B cell (primary cell): ENCODE data around the gene FAM216A. TPM values are rescaled to one million over a fixed set of nuclear protein-coding genes. Genes with fewer than 3 reads are reported as not detected.

ENCODE experiments used
- ATAC-seq: fragments of 200-7000 bp; cut with Tn5 transposase; one replicate; pipeline ENCODE4 v1.10.0; 2021; ENCODE audit warnings: low read depth, mild to moderate bottlenecking, moderate number of reproducible peaks, moderate library complexity
- CTCF ChIA-PET: fragments of 350-600 bp; sonication (Branson Sonifier 250); formaldehyde crosslinking; loops from one replicate; lab custom pipeline; 2021; ENCODE audit warnings: antibody characterized with exemption, inconsistent platforms; lab: Charles Lee
- POLR2A ChIA-PET: fragments of 350-600 bp; sonication (Branson Sonifier 250); formaldehyde crosslinking; loops from one replicate; lab custom pipeline; 2021; ENCODE audit warnings: antibody characterized with exemption; lab: Charles Lee
- DNase-seq: peaks from one replicate; pipeline ENCODE4 v3.0.0; 2013
- H2AFZ ChIP-seq: 2 replicates; pipeline ENCODE4 v1.6.1; 2012; ENCODE audit warnings: mild to moderate bottlenecking, low read depth, low read length; ENCODE audit not compliant: insufficient read depth, poor library complexity, severe bottlenecking
- H3K27ac ChIP-seq, 2 donors: 1 replicate in 1 of 2; 2 replicates in 1 of 2; pipeline ENCODE4 v1.5.1; 2012 to 2013; ENCODE audit warnings: low read length in 2 of 2, mild to moderate bottlenecking in 2 of 2, moderate library complexity in 1 of 2
- H3K27me3 ChIP-seq, 4 experiments: fragments of 200-600 bp in 1 of 4; sonication (generic) in 1 of 4; replicated peaks in 1 of 4; 1 replicate in 2 of 4; 2 replicates in 2 of 4; pipeline versions ENCODE4 v1.6.1 to v1.7.0; 2013 to 2016; ENCODE audit warnings: low read length in 3 of 4, mild to moderate bottlenecking in 2 of 4, mixed read lengths in 1 of 4, moderate library complexity in 1 of 4; ENCODE audit not compliant: insufficient read depth in 4 of 4, control insufficient read depth in 3 of 4; ENCODE audit errors: control extremely low read depth in 1 of 4
- H3K36me3 ChIP-seq, 2 experiments: replicated peaks in 1 of 2; 1 replicate in 1 of 2; 2 replicates in 1 of 2; pipeline versions ENCODE4 v1.6.1 to v1.7.1; 2013; ENCODE audit warnings: low read length in 1 of 2; ENCODE audit not compliant: insufficient read depth in 2 of 2, control insufficient read depth in 1 of 2; ENCODE audit errors: control extremely low read depth in 1 of 2, extremely low read depth in 1 of 2
- H3K4me1 ChIP-seq, 2 donors: fragments of 200-600 bp in 1 of 2; sonication (generic) in 1 of 2; 1 replicate in 1 of 2; 2 replicates in 1 of 2; pipeline versions ENCODE4 v1.5.1 to v1.6.1; 2013 to 2017; ENCODE audit warnings: low read length in 2 of 2; ENCODE audit not compliant: control insufficient read depth in 2 of 2, insufficient read depth in 2 of 2
- H3K4me2 ChIP-seq: replicated peaks from 2 replicates; pipeline ENCODE3; 2012; ENCODE audit warnings: mild to moderate bottlenecking, low read depth, low read length; ENCODE audit not compliant: poor library complexity, severe bottlenecking
- H3K4me3 ChIP-seq, 5 experiments: fragments of 200-600 bp in 1 of 5; sonication (generic) in 1 of 5; 1 replicate in 3 of 5; 2 replicates in 2 of 5; pipeline versions ENCODE4 v1.5.1 to v1.7.0; 2011 to 2016; ENCODE audit warnings: low read length in 4 of 5, mild to moderate bottlenecking in 4 of 5, low read depth in 2 of 5, control low read depth in 1 of 5, moderate library complexity in 1 of 5; ENCODE audit not compliant: insufficient read depth in 1 of 5; ENCODE audit errors: control extremely low read depth in 1 of 5, extremely low read depth in 1 of 5
- H3K79me2 ChIP-seq: fragments of 200-600 bp; sonication (generic); one replicate; pipeline ENCODE4 v1.6.0; 2016; ENCODE audit warnings: low read length; ENCODE audit not compliant: control insufficient read depth, insufficient read depth
- H3K9ac ChIP-seq: fragments of 200-600 bp; sonication (generic); 2 replicates; pipeline ENCODE4 v1.6.1; 2017; ENCODE audit warnings: mild to moderate bottlenecking, low read length, moderate library complexity
- H3K9me3 ChIP-seq, 3 donors: one replicate each; pipeline versions ENCODE4 v1.6.1 to v1.7.1; 2013; ENCODE audit warnings: low read length in 2 of 3; ENCODE audit not compliant: control insufficient read depth in 2 of 3, insufficient read depth in 1 of 3; ENCODE audit errors: control extremely low read depth in 1 of 3
- H4K20me1 ChIP-seq: 2 replicates; pipeline ENCODE4 v1.6.0; 2012; ENCODE audit warnings: mild to moderate bottlenecking, low read length; ENCODE audit not compliant: insufficient read depth, control insufficient read depth, poor library complexity, severe bottlenecking
- H3K27ac Mint-ChIP-seq: one replicate; pipeline ENCODE4 v1.8.0; 2021; ENCODE audit warnings: mixed read lengths
- H3K27me3 Mint-ChIP-seq: one replicate; pipeline ENCODE4 v1.8.0; 2021; ENCODE audit warnings: mixed read lengths
- H3K4me1 Mint-ChIP-seq: one replicate; pipeline ENCODE4 v1.8.0; 2021; ENCODE audit warnings: mixed read lengths
- H3K4me3 Mint-ChIP-seq: one replicate; pipeline ENCODE4 v1.8.0; 2021; ENCODE audit warnings: mixed read lengths
- H3K9me3 Mint-ChIP-seq: one replicate; pipeline ENCODE4 v1.8.0; 2022; ENCODE audit warnings: mixed read lengths; ENCODE audit not compliant: insufficient read depth
- CTCF ChIP-seq: fragments of 200-600 bp; IDR thresholded peaks from one replicate; pipeline ENCODE4 v1.8.0; 2022; ENCODE audit warnings: antibody characterized with exemption, mild to moderate bottlenecking
- EZH2 ChIP-seq: IDR thresholded peaks from 2 replicates; pipeline ENCODE4 v1.6.1; 2012; ENCODE audit warnings: borderline replicate concordance, low read depth, mild to moderate bottlenecking, moderate library complexity, low read length; ENCODE audit not compliant: insufficient read depth, poor library complexity, severe bottlenecking
- WGBS: methylation state at CpG from one replicate; pipeline ENCODE4 v1.1.5; 2013; ENCODE audit warnings: missing lambda C conversion rate; ENCODE audit not compliant: insufficient coverage; 5-methylcytosine and 5-hydroxymethylcytosine counted together
- intact Hi-C: fragments of 100-400 bp; cut with micrococcal nuclease; formaldehyde crosslinking; loops from one replicate; pipeline ENCODE4 v1.10.0; 2022
- polyA plus RNA-seq: library from polyadenylated mRNA; depleted of rRNA; stranded (reverse); fragments of >200 nt; gene quantifications from 2 replicates; pipeline ENCODE4 v1.2.3, GENCODE V29; 2012
- total RNA-seq, 2 donors: library from RNA; stranded (reverse); fragments of 120-200 nt in 1 of 2; gene quantifications; 1 replicate in 1 of 2; 2 replicates in 1 of 2; pipeline versions ENCODE4 v1.2.3 to v1.2.4, GENCODE V29; 2013 to 2022

Gene FAM216A
- total and polyA plus RNA-seq, 2 donors (not counting 1 experiment from before 2014, with no cell fraction given), result 15.7 to 19.7 TPM

DNA sequence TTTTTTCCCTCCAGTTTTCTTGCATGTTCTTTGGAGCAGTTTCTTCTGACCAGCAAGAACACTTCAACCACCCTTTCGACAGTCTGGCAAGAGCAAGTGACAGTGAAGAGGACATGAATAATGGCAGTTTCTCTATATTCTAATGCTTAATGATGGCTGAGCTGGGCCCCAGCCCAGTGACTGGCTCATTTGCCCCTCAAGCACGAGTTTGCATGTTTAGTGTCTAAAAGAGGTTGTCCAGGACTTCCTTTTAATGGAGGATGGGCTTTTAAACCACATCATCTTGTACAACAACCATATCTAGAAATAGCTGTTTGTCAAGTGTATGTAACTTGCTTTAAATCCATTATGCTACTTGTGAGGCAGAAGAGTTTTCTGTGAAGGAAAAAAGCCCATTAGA is 61.9 kb downstream of the FAM216A start:
- Histone ChIP-seq H3K9ac (no peak overlapping the region), H4K20me1 (peaks cover 6% of the 10 kb centered on the region), H3K27me3 (no peaks in the 10 kb centered on the region), H3K4me3 (no peak overlapping the region), H3K27ac (peak overlapping the region in 1 of 2 donors; percentile 29), H3K9me3 (no peaks in the 10 kb centered on the region), H3K4me2 (no peak overlapping the region), H3K79me2 (no peaks in the 10 kb centered on the region), H3K4me1 (peaks cover 0 to 3% of the 10 kb centered on the region in 2 donors), H2AFZ (no peak overlapping the region), H3K36me3 (peaks cover 4 to 15% of the 10 kb centered on the region in 2 experiments)
- intact Hi-C loops, result no loop called here
- Mint-ChIP-seq H3K27ac (peak overlapping the region; percentile 0), H3K4me1 (peaks cover 20% of the 10 kb centered on the region), H3K27me3 (no peaks in the 10 kb centered on the region), H3K4me3 (no peak overlapping the region), H3K9me3 (no peaks in the 10 kb centered on the region)
- ATAC-seq (no peak), DNase-seq (no peak)
- CTCF ChIA-PET, result no interaction called here
- no CpG with 5 or more reads among the region's 2 CpGs for WGBS
- TF ChIP-seq CTCF, result no peak
- TF ChIP-seq EZH2, result no peak
- POLR2A ChIA-PET, result no interaction called here

DNA sequence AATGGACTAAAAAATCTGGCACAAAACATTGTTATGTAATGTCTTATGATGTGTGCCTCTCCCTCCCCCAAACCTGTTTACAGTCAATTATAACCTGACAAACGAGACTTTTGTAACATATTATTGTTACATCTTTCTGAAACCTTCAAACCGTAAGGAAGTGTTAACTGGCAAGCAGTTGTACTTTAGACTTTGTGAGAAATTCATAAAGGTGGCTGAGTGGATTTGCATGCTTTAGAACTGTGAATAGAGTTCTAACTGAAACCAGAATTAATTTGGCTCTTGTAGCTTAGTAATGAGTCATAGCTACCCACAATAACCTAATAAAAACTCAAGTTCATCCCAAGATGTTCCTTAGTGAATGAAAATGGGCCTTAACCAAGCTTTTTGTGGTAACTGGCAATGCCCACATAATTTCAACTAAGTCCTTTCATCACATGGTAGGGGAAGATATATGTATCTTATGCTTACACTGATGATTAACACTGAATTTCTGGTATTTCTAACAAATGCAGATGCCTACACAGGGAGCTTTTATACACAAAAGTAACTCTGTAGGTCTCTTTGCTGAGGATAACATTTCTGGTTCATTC is 63.2 kb downstream of the FAM216A start:
- TF ChIP-seq CTCF (no peak), EZH2 (no peak)
- ATAC-seq (no peak), DNase-seq (no peak)
- Histone ChIP-seq H3K4me3 (no peak overlapping the region), H4K20me1 (peaks cover 6% of the 10 kb centered on the region), H3K4me2 (no peak overlapping the region), H3K79me2 (peaks cover 4% of the 10 kb centered on the region), H3K27me3 (no peaks in the 10 kb centered on the region), H3K9me3 (no peaks in the 10 kb centered on the region), H3K36me3 (peaks cover 4 to 28% of the 10 kb centered on the region in 2 experiments), H3K9ac (no peak overlapping the region), H2AFZ (no peak overlapping the region), H3K27ac (peak overlapping the region in 1 of 2 donors; percentile 2), H3K4me1 (peaks cover 0 to 3% of the 10 kb centered on the region in 2 donors)
- peaks cover 20% of the 10 kb centered on the region for H3K4me1 Mint-ChIP-seq
- no peaks in the 10 kb centered on the region for H3K27me3 Mint-ChIP-seq
- CTCF ChIA-PET, result interaction anchor here (0.9 to 4.4 kb wide), 5 partner anchors 19 to 82 kb away, joined by 3 to 20 read pairs (median 3); partner anchors contain the start of gene ARPC3
- H3K27ac Mint-ChIP-seq, result peak overlapping the region; percentile 22
- intact Hi-C loops, result no loop called here
- no peaks in the 10 kb centered on the region for H3K9me3 Mint-ChIP-seq
- POLR2A ChIA-PET, result interaction anchor here (0.6 kb wide), 1 partner anchor 71 kb away, joined by 10 read pairs; no protein-coding TSS in a partner anchor
- no peak overlapping the region for H3K4me3 Mint-ChIP-seq
- WGBS, result no CpG with 5 or more reads among the region's 2 CpGs
